HepG2 (cell line): ENCODE results near the gene COL18A1. TPM values are rescaled to one million over a fixed set of nuclear protein-coding genes. Genes with fewer than 3 reads are reported as not detected.

Experiments
- CTCF ChIP-seq: sonication (generic); formaldehyde crosslinking; IDR thresholded peaks from 2 replicates; pipeline ENCODE4 v1.5.0; 2020; ENCODE audit warnings: mild to moderate bottlenecking, missing genetic modification reagents, moderate library complexity
- DBP ChIP-seq: sonication (generic); formaldehyde crosslinking; IDR thresholded peaks from 2 replicates; pipeline ENCODE4 v1.4.0; 2020; ENCODE audit warnings: missing genetic modification reagents; ENCODE audit errors: not compliant biosample characterization
- DR1 ChIP-seq: sonication (generic); formaldehyde crosslinking; IDR thresholded peaks from 2 replicates; pipeline ENCODE4 v1.8.0; 2021; ENCODE audit warnings: mild to moderate bottlenecking, missing genetic modification reagents, inconsistent platforms
- GLI4 ChIP-seq: sonication (generic); formaldehyde crosslinking; IDR thresholded peaks from 2 replicates; pipeline ENCODE4 v1.5.1; 2020; ENCODE audit warnings: missing genetic modification reagents, mild to moderate bottlenecking, moderate library complexity, borderline replicate concordance
- HHEX ChIP-seq: IDR thresholded peaks from 2 replicates; pipeline ENCODE4 v1.6.1; 2016; ENCODE audit warnings: control low read depth
- JARID2 ChIP-seq: sonication (generic); formaldehyde crosslinking; IDR thresholded peaks from 2 replicates; pipeline ENCODE4 v1.8.1; 2023; ENCODE audit warnings: missing genetic modification reagents, inconsistent platforms; ENCODE audit not compliant: insufficient replicate concordance
- MXD4 ChIP-seq: IDR thresholded peaks from 2 replicates; pipeline ENCODE4 v1.6.1; 2016; ENCODE audit warnings: mild to moderate bottlenecking, missing biosample characterization, missing genetic modification reagents
- NPAS2 ChIP-seq: sonication (generic); formaldehyde crosslinking; IDR thresholded peaks from 2 replicates; pipeline ENCODE4 v1.8.0; 2022; ENCODE audit warnings: mild to moderate bottlenecking, missing genetic modification reagents, borderline replicate concordance
- PITX1 ChIP-seq: sonication (generic); formaldehyde crosslinking; IDR thresholded peaks from 2 replicates; pipeline ENCODE4 v1.5.1; 2020; ENCODE audit warnings: mild to moderate bottlenecking, missing genetic modification reagents
- POLR2A ChIP-seq, 2 experiments: IDR thresholded peaks; 2 replicates each; pipeline ENCODE4 v1.6.1; 2011; ENCODE audit warnings: low read depth in 2 of 2, low read length in 2 of 2, mild to moderate bottlenecking in 1 of 2, moderate library complexity in 1 of 2; ENCODE audit not compliant: insufficient read depth in 1 of 2
- PRDM10 ChIP-seq: sonication (generic); formaldehyde crosslinking; IDR thresholded peaks from 2 replicates; pipeline ENCODE4 v1.4.0; 2020; ENCODE audit warnings: low read depth, missing genetic modification reagents
- PRMT3 ChIP-seq: sonication (generic); formaldehyde crosslinking; IDR thresholded peaks from 2 replicates; pipeline ENCODE4 v1.8.1; 2022; ENCODE audit warnings: low read depth, mild to moderate bottlenecking, moderate library complexity, missing genetic modification reagents, borderline replicate concordance
- TFDP2 ChIP-seq: sonication (generic); formaldehyde crosslinking; IDR thresholded peaks from 2 replicates; pipeline ENCODE4 v1.4.0; 2020; ENCODE audit warnings: missing genetic modification reagents
- ZFX ChIP-seq: sonication (generic); formaldehyde crosslinking; IDR thresholded peaks from 2 replicates; pipeline ENCODE4 v1.4.0; 2020; ENCODE audit warnings: mild to moderate bottlenecking, low read depth, missing genetic modification reagents, moderate library complexity
- ZNF543 ChIP-seq: sonication (generic); formaldehyde crosslinking; IDR thresholded peaks from 2 replicates; pipeline ENCODE4 v1.4.0; 2020; ENCODE audit warnings: mild to moderate bottlenecking, missing genetic modification reagents
- ZNF784 ChIP-seq: sonication (generic); formaldehyde crosslinking; IDR thresholded peaks from 2 replicates; pipeline ENCODE4 v1.5.1; 2020; ENCODE audit warnings: missing genetic modification reagents, mild to moderate bottlenecking, borderline replicate concordance
- ZNF879 ChIP-seq: sonication (generic); formaldehyde crosslinking; IDR thresholded peaks from 2 replicates; pipeline ENCODE4 v1.8.1; 2023; ENCODE audit warnings: missing genetic modification reagents
- ZSCAN22 ChIP-seq: sonication (generic); formaldehyde crosslinking; IDR thresholded peaks from 2 replicates; pipeline ENCODE4 v1.4.0; 2020; ENCODE audit warnings: mild to moderate bottlenecking, missing genetic modification reagents
- ZSCAN31 ChIP-seq: sonication (generic); formaldehyde crosslinking; IDR thresholded peaks from 2 replicates; pipeline ENCODE4 v1.5.0; 2020; ENCODE audit warnings: low read depth, mild to moderate bottlenecking, missing genetic modification reagents
- ZZZ3 ChIP-seq: sonication (generic); formaldehyde crosslinking; IDR thresholded peaks from 2 replicates; pipeline ENCODE4 v1.4.0; 2020; ENCODE audit warnings: missing genetic modification reagents, mild to moderate bottlenecking, borderline replicate concordance
- polyA plus RNA-seq, 8 experiments: library from polyadenylated mRNA; depleted of rRNA in 3 of 8; stranded (reverse) in 7 of 8; unstranded in 1 of 8; fragments of >200 nt; fragmentation: Illumina TruSeq in 4 of 8; extraction: Trizol in 4 of 8; gene quantifications; 2 replicates each; pipeline versions ENCODE4 v1.2.1 to v1.2.3, GENCODE V29; 2011 to 2016; ENCODE audit warnings: low read depth in 4 of 8, missing spikeins in 1 of 8, mixed read lengths in 1 of 8; ENCODE audit not compliant: insufficient read depth in 1 of 8
- total RNA-seq, 5 experiments: library from RNA; depleted of rRNA; stranded (reverse); fragments of >200 nt; fragmentation: Illumina TruSeq; extraction: Trizol; gene quantifications; 2 replicates each; pipeline ENCODE4 v1.2.3, GENCODE V29; 2016; ENCODE audit warnings: low read depth in 1 of 5

COL18A1 gene
- total and polyA plus RNA-seq, 2 of the 13 experiments (the other 11 are each of a cell fraction or from before 2014, with no cell fraction given), result 79.0 to 102 TPM

GRCh38 chr21:45427331-45428271, 22.6 kb downstream of the COL18A1 start (continued):
- TF ChIP-seq CTCF (CRISPR knock-in tag) (peak; percentile 36; the same call in 1 of the 2 replicates), ZNF879 (CRISPR knock-in tag) (0 out of 2 replicates have a peak, but pooled peaks have one; percentile 60), HHEX (0 out of 2 replicates have a peak, but pooled peaks have one; percentile 43), ZSCAN31 (CRISPR knock-in tag) (peak; percentile 96; the same call in 1 of the 2 replicates), PITX1 (CRISPR knock-in tag) (peak; percentile 82), GLI4 (CRISPR knock-in tag) (no peak), DR1 (peak; percentile 66), JARID2 (CRISPR knock-in tag) (peak; percentile 26), PRDM10 (CRISPR knock-in tag) (peak; percentile 92), DBP (peak; percentile 70), MXD4 (CRISPR knock-in tag) (peak; percentile 95), ZSCAN22 (CRISPR knock-in tag) (peak; percentile 66; the same call in 1 of the 2 replicates), POLR2A (IDR thresholded peaks at IDR 0.05; ENCODE audit: insufficient read depth in 1 of 2, low read depth in 2 of 2, low read length in 2 of 2) (no peak), NPAS2 (CRISPR knock-in tag) (no peak), PRMT3 (no peak), ZNF784 (no peak), TFDP2 (CRISPR knock-in tag) (peak; percentile 62; the same call in 1 of the 2 replicates), ZNF543 (CRISPR knock-in tag) (peak; percentile 87; the same call in 1 of the 2 replicates), ZFX (CRISPR knock-in tag) (peak; percentile 94), ZZZ3 (CRISPR knock-in tag) (no peak)
